GM13977 (cell line): ENCODE results near the gene ZNF429.

Experiments used
- DNase-seq: peaks from one replicate; pipeline ENCODE4 v3.0.0; 2012; ENCODE audit warnings: low spot score
- in situ Hi-C: fragments of 300-500 bp; cut with MboI; formaldehyde crosslinking; loops from one replicate; pipeline ENCODE4 v1.12.0; 2022; ENCODE audit warnings: low sequenced_read_pairs, low pct_unique_long_range_greater_than_20kb, mixed read lengths, inconsistent platforms; ENCODE audit not compliant: unreplicated experiment
- TF ChIP-seq, protein P1 (sequence below): IDR thresholded peaks from 2 replicates; pipeline ENCODE4 v1.5.1; 2012; ENCODE audit warnings: mild to moderate bottlenecking, control low read depth; ENCODE audit not compliant: insufficient read depth; ENCODE audit errors: extremely low read depth, missing control alignments

ZNF429 gene

DNA sequence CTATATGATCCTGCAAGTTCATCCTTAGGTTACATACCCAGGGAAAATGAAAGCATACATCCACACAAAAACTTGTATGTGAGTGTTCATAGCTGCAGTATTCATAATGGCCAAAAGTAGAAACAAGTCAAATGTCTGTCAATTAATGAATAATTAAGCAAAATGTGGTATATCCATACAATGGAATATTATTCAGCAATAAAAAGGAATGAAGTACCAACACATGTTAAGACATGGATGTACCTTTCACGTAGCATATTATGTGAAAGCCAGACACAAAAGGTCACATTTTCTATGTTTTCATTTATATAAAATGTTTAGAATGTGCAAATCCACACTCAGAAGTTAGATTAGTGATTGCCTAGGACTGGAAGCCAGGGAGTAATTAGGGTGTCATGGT lies 75.4 kb downstream of the ZNF429 start:
- DNase-seq: no peak
- in situ Hi-C loops: no loop called here
- TF ChIP-seq, protein P1, sequence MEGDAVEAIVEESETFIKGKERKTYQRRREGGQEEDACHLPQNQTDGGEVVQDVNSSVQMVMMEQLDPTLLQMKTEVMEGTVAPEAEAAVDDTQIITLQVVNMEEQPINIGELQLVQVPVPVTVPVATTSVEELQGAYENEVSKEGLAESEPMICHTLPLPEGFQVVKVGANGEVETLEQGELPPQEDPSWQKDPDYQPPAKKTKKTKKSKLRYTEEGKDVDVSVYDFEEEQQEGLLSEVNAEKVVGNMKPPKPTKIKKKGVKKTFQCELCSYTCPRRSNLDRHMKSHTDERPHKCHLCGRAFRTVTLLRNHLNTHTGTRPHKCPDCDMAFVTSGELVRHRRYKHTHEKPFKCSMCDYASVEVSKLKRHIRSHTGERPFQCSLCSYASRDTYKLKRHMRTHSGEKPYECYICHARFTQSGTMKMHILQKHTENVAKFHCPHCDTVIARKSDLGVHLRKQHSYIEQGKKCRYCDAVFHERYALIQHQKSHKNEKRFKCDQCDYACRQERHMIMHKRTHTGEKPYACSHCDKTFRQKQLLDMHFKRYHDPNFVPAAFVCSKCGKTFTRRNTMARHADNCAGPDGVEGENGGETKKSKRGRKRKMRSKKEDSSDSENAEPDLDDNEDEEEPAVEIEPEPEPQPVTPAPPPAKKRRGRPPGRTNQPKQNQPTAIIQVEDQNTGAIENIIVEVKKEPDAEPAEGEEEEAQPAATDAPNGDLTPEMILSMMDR: no peak

DNA sequence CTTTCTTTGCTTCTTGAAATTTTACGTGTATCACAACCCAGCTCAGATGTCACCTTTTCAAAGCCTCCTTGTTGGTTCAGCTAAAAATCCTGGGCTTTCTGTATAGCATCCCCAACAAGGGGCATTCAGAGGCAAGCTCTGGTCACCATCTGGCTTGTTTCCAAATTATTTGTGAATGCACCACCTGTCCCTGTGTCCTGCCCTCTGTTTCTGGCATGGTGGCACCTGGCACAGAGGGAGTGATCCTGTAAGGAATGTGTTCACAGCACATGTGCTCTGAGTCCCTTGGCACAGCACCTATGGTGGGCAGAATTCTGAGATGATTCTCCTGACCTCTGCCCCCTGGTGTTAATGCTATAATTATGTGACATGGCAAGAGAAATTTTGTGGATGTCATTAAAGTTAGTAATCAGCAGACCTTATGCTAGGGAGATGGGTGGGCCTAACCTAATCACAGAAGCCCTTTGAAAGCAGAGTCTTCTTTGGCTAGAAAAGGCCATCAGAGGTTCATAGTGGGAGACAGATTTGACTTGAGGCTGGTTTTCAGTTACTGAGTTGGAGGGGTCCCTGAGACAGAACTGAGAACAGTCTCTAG lies 76.3 kb downstream of the ZNF429 start:
- TF ChIP-seq, protein P1: no peak
- in situ Hi-C loops: no loop called here
- DNase-seq: no peak

DNA sequence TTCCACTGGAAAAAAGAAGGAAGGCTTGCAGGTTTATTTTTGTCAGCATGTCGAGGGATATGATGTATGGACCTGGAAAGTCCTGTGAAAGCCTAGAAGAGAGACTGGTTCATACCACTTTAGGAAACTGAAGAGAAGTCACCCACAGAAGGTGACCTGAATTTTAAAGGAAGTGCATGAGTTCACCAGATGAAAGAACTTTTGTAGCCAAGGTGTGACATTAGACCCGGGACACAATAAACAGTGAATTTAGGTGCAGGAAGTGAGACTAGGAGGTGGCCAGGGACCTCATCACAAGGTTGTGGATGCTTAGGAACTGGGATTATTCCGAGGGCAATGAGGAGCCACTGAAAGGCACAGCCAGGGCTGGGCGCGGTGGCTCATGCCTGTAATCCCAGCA lies 79.1 kb downstream of the ZNF429 start:
- no peak for DNase-seq
- in situ Hi-C loops: no loop called here
- TF ChIP-seq, protein P1: no peak

DNA sequence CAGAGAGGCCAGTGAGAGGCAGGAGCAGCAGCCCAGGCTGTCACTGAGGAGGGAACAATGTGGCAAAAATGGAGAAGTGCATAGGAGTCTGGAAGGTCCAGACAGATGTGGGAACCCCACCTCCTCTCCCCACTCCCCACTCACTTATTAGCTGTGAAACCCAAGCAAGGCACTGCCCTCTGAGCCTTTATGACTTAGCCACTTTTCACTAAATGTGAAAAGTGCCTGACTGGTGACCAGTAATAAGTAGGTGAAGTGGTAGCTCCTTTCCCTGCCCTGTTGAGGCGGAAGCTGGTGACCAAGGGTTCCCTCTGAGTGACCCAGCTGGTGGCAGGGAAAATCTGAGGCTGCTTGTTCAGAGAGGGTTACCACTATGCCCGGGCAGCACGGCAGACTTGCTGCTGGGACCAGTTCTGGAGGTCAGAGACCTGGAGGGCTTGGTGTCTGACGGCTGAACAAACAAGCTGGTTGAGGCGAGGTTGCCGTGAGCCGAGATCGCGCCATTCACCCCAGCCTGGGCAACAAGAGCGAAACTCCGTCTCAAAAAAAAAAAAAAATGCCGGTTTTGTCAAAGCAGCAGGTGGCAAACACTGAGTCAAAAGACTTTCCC lies 80.0 kb downstream of the ZNF429 start:
- DNase-seq: no peak
- TF ChIP-seq, protein P1: no peak
- in situ Hi-C loops: no loop called here

DNA sequence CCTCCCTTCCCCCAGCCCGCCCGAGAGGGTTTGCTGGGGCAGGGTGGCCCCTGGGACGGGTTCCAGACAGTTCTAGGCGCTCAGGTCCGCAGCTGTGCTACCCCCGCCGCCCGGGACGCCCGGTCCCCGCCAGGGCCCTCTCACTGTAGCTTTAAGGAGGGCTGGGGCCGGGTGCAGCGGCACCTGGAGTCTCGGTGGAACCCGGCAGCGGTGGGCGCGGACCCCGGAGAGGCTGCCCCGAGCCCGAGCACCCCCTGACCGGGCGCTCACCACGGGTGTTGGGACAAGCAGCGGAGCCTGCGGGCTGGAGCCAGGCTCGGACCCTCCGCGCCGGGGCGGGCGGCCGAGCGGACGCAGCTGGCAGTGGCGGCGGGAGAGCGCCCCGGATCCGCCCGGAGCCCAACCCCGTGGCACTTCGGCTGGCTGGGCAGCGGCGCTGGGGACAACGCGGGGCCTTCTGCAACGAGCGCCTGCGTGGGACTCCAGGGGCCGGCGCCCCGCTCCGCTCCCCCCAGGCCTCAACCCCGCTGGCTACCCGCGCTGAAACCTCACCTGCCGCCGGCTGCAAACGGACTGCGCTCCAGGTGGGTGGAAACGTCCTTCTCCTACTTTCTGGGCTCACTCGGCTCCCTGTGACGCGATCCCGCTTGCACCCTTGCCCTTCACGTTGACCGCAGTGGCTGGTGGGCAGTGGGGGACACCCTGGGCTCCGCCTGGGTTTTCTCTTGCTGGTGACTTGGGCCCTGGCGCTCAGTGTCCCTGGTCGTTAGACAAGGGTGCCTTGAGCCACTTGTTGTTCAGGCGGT lies 81.1 kb downstream of the ZNF429 start:
- TF ChIP-seq, protein P1: no peak
- no peak for DNase-seq
- in situ Hi-C loops: no loop called here

DNA sequence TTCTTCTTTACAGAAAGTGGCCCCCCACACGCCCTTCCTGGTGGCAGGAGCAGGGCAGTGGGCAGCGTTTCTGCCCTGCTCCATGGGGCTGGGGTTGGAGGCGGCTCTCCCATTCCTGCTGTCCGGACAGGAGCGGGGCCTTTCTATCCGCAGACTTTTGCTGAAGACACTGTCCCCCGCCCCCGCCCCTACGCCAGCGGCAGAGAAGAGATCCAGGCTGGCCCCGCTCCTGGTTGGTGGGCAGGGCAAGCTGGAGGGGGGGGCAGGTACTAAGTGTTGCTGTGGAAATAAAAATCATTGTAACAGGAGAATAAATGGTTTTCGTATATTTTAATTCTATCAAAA lies 81.7 kb downstream of the ZNF429 start:
- DNase-seq: no peak
- in situ Hi-C loops: no loop called here
- TF ChIP-seq, protein P1: no peak
